Gastrocnemius medialis (tissue), 4 donors: ENCODE measurements around the gene KCNK15. TPM values are rescaled to one million over a fixed set of nuclear protein-coding genes. Genes with fewer than 3 reads are reported as not detected.

ENCODE experiments used
- ATAC-seq, 2 donors: fragments of 150-250 bp; one replicate each; pipeline ENCODE4 v1.9.1; 2016
- DNase-seq, 2 donors: peaks; one replicate each; pipeline ENCODE4 v3.0.0-alpha.2; 2019
- H3K27ac ChIP-seq, 4 donors: fragments of 200-600 bp; sonication (generic); 1 replicate in 1 of 4; 2 replicates in 3 of 4; pipeline ENCODE4 v1.5.1; 2016 to 2018; ENCODE audit warnings: mild to moderate bottlenecking in 2 of 4, moderate library complexity in 1 of 4
- H3K27me3 ChIP-seq, 3 donors: fragments of 200-600 bp; sonication (generic) in 2 of 3; 1 replicate in 1 of 3; 2 replicates in 2 of 3; pipeline versions ENCODE4 v1.5.1 to v1.6.0; 2016 to 2019; ENCODE audit warnings: mild to moderate bottlenecking in 1 of 3, moderate library complexity in 1 of 3
- H3K36me3 ChIP-seq, 2 donors: fragments of 200-600 bp; sonication (generic) in 1 of 2; one replicate each; pipeline ENCODE4 v1.5.1; 2017 to 2018
- H3K4me1 ChIP-seq, 2 donors: fragments of 200-600 bp; sonication (generic) in 1 of 2; one replicate each; pipeline ENCODE4 v1.5.1; 2016 to 2017; ENCODE audit warnings: mild to moderate bottlenecking in 2 of 2
- H3K4me3 ChIP-seq, 4 donors: fragments of 200-600 bp; sonication (generic) in 3 of 4; 1 replicate in 1 of 4; 2 replicates in 3 of 4; pipeline ENCODE4 v1.5.1; 2016 to 2019; ENCODE audit warnings: mild to moderate bottlenecking in 2 of 4
- H3K9me3 ChIP-seq, 3 donors: fragments of 200-600 bp; sonication (generic) in 2 of 3; 1 replicate in 1 of 3; 2 replicates in 2 of 3; pipeline ENCODE4 v1.5.1; 2016 to 2019
- CTCF ChIP-seq, 5 experiments: fragments of 450-650 bp in 3 of 5; fragments of 200-600 bp in 2 of 5; sonication (generic) in 2 of 5; IDR thresholded peaks in 4 of 5; conservative IDR thresholded peaks in 1 of 5; 1 replicate in 4 of 5; 2 replicates in 1 of 5; pipeline ENCODE4 v1.5.1; 2016 to 2019; ENCODE audit warnings: antibody characterized with exemption in 5 of 5, mild to moderate bottlenecking in 3 of 5, moderate library complexity in 3 of 5
- POLR2A ChIP-seq, 2 donors: fragments of 450-650 bp; IDR thresholded peaks; one replicate each; pipeline ENCODE4 v1.6.1; 2017; ENCODE audit warnings: antibody characterized with exemption in 2 of 2, mild to moderate bottlenecking in 2 of 2, moderate library complexity in 2 of 2
- in situ Hi-C, 4 donors: fragments of 200-750 bp; cut with MboI; loops; one replicate each; pipeline versions ENCODE4 v1.15.0 to v1.8.0; 2017; ENCODE audit warnings: low sequenced_read_pairs in 4 of 4
- intact Hi-C: fragments of 100-400 bp; cut with DNase I; formaldehyde crosslinking; loops from one replicate; pipeline ENCODE4 v1.15.1; 2023; ENCODE audit warnings: low total_unique reads
- total RNA-seq, 4 donors: library from RNA; depleted of rRNA; stranded (reverse); fragments of >200 nt; gene quantifications; one replicate each; pipeline versions ENCODE4 v1.1.0 to v1.2.3, GENCODE V29; 2016

KCNK15 gene
- total RNA-seq, 4 donors from 2014 or later, result 0.20 TPM; not detected in 3

- H3K27ac ChIP-seq, result no peak overlapping the region
- H3K4me1 ChIP-seq, result peaks cover under 1 to 12% of the 10 kb centered on the region in 2 donors
- H3K27me3 ChIP-seq, result no peaks in the 10 kb centered on the region
- ATAC-seq (no peak), DNase-seq (no peak)
- intact Hi-C loops, result loop anchor here (5.0 kb wide), 1 partner anchor 67 kb away; no protein-coding TSS in a partner anchor
- in situ Hi-C loops, result no loop called here
- H3K9me3 ChIP-seq, result no peaks in the 10 kb centered on the region
- H3K4me3 ChIP-seq, result no peak overlapping the region
- TF ChIP-seq CTCF (IDR thresholded peaks at IDR 0.05 in 4 of 5, conservative IDR thresholded peaks at IDR 0.05 in 1 of 5) (no peak), POLR2A (IDR thresholded peaks at IDR 0.05) (no peak)
- H3K36me3 ChIP-seq, result no peaks in the 10 kb centered on the region
These were observed 54.9 kb downstream of the KCNK15 start for GRCh38 chr20:44800391-44801046.

Other genes with a start within 250 kb of the KCNK15 start
- 100 to 1,000 TPM in 3 of 4 donors, 10 to 100 TPM in 1; 93.3 to 174 (median 139) TPM for gene SERINC3, start 223.8 kb upstream of the KCNK15 start, total RNA-seq
- gene PKIG, start 163.3 kb upstream of the KCNK15 start, total RNA-seq, result 100 to 1,000 TPM in 2 of 4 donors, 10 to 100 TPM in 2; 72.9 to 153 (median 100) TPM
- 1 to 10 TPM; 2.2 to 5.1 (median 3.0) TPM for gene ADA, start 94.2 kb upstream of the KCNK15 start, total RNA-seq
- gene CCN5, start 30.5 kb upstream of the KCNK15 start, total RNA-seq, result 10 to 100 TPM; 16.4 to 65.3 (median 45.7) TPM
- gene RIMS4, start 64.7 kb downstream of the KCNK15 start, total RNA-seq, result under 1 TPM in 2 of 4 donors, not detected in 2; 0.13 to 0.41 TPM
- 10 to 100 TPM; 73.2 to 77.9 (median 75.2) TPM for gene YWHAB, start 139.8 kb downstream of the KCNK15 start, total RNA-seq
- gene PABPC1L, start 164.2 kb downstream of the KCNK15 start, total RNA-seq, result 1 to 10 TPM in 1 of 4 donors, under 1 TPM in 3; 0.22 to 3.8 (median 0.54) TPM
- 10 to 100 TPM in 3 of 4 donors, 1 to 10 TPM in 1; 9.8 to 19.2 (median 17.0) TPM for gene TOMM34, start 214.5 kb downstream of the KCNK15 start, total RNA-seq
- 1 to 10 TPM; 4.5 to 6.4 (median 5.5) TPM for gene STK4, start 220.6 kb downstream of the KCNK15 start, total RNA-seq